ENCODE data around the gene BTBD6.

The BTBD6 gene

DNA sequence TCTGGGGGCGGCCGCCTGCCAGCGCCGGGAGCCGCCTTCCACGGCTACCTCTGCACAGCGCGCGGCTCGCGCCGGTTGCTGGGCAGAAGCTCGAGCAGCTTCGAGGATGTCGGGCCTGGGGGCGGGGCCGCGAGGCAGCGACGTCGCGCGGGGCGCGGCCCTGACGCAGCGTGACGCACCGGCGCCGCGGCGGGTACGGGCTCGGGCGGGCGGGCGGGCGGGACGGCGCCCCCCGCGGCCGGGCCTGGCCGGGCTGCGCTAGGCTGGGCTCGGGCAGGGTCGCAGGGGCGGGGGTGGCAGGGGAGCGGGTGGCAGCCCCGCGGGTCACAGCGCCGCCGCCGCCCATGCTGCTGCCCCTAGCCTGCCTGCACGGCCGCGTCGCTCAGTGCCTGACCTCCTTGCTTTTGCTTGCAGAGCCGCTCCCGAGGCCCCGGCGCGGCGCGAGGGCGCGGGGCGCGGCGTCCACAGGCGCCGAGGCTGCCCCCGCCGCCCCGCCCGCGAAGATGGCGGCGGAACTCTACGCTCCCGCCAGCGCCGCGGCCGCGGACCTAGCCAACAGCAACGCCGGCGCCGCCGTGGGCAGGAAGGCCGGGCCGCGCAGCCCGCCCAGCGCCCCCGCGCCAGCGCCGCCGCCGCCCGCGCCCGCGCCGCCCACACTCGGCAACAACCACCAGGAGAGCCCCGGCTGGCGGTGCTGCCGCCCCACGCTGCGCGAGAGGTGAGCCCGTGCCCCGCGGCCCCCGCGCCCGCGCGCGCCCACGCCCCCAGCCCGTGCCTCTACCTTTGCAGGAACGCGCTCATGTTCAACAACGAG is at the start of gene BTBD6:
Gene BTBD6, plus strand, starts transcription at position 166 of the 814 bp plus-strand sequence. Its CDS starts 179 bp downstream, at position 345.
- Histone ChIP-seq H3K36me3 (ENCODE audit: low read depth) (peaks cover 59% of the 10 kb centered on the region), H3K27ac (ENCODE audit: poor library complexity, severe bottlenecking) (peak within 1 kb of the TSS; percentile 65), H3K27me3 (ENCODE audit: insufficient read depth, poor library complexity, severe bottlenecking) (no peaks in the 10 kb centered on the region), H3K4me3 (ENCODE audit: severe bottlenecking) (peak within 1 kb of the TSS; percentile 97), H3K9me3 (ENCODE audit: severe bottlenecking) (no peaks in the 10 kb centered on the region), H3K4me1 (ENCODE audit: insufficient read depth, poor library complexity, severe bottlenecking) (peaks cover 6% of the 10 kb centered on the region)
- ATAC-seq (ENCODE audit: low read depth) = peak; percentile 84
- TF ChIP-seq, protein P1, sequence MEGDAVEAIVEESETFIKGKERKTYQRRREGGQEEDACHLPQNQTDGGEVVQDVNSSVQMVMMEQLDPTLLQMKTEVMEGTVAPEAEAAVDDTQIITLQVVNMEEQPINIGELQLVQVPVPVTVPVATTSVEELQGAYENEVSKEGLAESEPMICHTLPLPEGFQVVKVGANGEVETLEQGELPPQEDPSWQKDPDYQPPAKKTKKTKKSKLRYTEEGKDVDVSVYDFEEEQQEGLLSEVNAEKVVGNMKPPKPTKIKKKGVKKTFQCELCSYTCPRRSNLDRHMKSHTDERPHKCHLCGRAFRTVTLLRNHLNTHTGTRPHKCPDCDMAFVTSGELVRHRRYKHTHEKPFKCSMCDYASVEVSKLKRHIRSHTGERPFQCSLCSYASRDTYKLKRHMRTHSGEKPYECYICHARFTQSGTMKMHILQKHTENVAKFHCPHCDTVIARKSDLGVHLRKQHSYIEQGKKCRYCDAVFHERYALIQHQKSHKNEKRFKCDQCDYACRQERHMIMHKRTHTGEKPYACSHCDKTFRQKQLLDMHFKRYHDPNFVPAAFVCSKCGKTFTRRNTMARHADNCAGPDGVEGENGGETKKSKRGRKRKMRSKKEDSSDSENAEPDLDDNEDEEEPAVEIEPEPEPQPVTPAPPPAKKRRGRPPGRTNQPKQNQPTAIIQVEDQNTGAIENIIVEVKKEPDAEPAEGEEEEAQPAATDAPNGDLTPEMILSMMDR (IDR thresholded peaks at IDR 0.05; ENCODE audit: poor library complexity, severe bottlenecking) = peak; percentile 62
- DNase-seq (ENCODE audit: low spot score) = peak; percentile 92

DNA sequence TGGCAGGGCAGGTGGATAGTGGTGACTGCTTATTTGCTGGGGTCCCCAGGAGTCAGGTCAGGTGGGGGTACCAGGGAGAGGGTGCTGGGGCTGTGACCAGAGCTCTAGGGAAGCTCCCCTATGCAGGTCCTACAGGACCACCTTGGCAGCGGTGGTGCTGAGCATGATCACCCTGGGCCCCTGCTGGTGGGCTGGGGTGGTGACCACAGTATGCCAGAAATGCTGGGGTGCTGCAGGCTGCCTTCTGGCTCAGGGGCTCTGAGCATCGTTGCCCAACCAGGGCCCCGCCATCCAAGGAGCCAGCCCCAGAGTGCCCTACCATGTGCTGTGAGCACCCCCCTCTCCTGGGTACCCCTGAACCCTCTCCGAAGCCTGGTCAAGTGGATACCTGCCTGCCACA is 49.7 kb upstream of the BTBD6 start:
- Histone ChIP-seq H3K27me3 (ENCODE audit: insufficient read depth, poor library complexity, severe bottlenecking) (peaks cover 21% of the 10 kb centered on the region), H3K27ac (ENCODE audit: poor library complexity, severe bottlenecking) (no peak overlapping the region), H3K4me3 (ENCODE audit: severe bottlenecking) (no peak overlapping the region), H3K4me1 (ENCODE audit: insufficient read depth, poor library complexity, severe bottlenecking) (peaks cover 3% of the 10 kb centered on the region), H3K9me3 (ENCODE audit: severe bottlenecking) (no peaks in the 10 kb centered on the region), H3K36me3 (ENCODE audit: low read depth) (no peaks in the 10 kb centered on the region)
- ATAC-seq (ENCODE audit: low read depth) = no peak
- TF ChIP-seq, protein P1 (IDR thresholded peaks at IDR 0.05; ENCODE audit: poor library complexity, severe bottlenecking) = no peak
- DNase-seq (ENCODE audit: low spot score) = no peak

DNA sequence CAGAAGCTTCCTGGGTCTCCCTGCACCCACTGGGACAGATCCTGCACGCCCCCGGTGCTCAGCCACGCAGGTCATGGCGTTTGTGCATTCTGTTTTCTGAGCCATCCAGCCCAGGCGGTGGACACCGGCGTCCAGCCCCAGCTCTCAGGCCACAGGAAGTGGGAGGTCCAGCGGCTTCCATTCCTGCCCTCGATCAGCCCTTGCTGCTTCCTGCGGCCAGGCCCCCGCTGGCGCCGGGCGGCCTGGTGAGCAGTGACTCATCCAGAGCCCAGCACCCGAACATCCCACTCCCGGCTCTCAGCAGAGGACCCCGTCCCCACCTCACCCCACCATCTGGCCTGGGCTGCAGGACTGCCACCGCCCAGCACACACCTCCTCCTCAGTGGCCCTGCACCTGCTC is 49.2 kb upstream of the BTBD6 start:
- no peak for ATAC-seq (ENCODE audit: low read depth)
- no peak overlapping the region for H3K27ac ChIP-seq (ENCODE audit: poor library complexity, severe bottlenecking)
- H3K4me3 ChIP-seq (ENCODE audit: severe bottlenecking) = no peak overlapping the region
- H3K36me3 ChIP-seq (ENCODE audit: low read depth) = no peaks in the 10 kb centered on the region
- peaks cover 2% of the 10 kb centered on the region for H3K4me1 ChIP-seq (ENCODE audit: insufficient read depth, poor library complexity, severe bottlenecking)
- H3K9me3 ChIP-seq (ENCODE audit: severe bottlenecking) = no peaks in the 10 kb centered on the region
- TF ChIP-seq, protein P1 (IDR thresholded peaks at IDR 0.05; ENCODE audit: poor library complexity, severe bottlenecking) = no peak
- no peak for DNase-seq (ENCODE audit: low spot score)
- peaks cover 21% of the 10 kb centered on the region for H3K27me3 ChIP-seq (ENCODE audit: insufficient read depth, poor library complexity, severe bottlenecking)

DNA sequence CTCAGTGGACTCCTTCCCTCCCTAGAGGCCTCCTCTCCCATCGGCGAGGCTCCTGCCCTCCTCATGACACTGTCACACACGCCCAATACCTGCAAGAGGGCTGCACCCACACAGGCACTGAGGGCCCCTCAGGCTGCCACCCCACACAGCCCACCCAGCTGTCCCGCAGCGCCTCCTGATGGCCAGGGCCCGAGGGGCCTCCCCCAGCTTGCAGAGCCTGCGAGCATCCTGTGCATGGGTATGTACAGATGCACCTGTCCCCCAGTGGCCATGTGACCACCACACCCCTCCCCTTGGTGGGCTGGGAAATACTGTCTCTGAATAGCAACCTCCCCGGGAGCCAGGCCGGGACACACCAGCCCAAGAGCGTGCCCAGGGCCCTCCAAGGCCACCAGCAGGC is 48.3 kb upstream of the BTBD6 start:
- H3K27ac ChIP-seq (ENCODE audit: poor library complexity, severe bottlenecking) = no peak overlapping the region
- TF ChIP-seq, protein P1 (IDR thresholded peaks at IDR 0.05; ENCODE audit: poor library complexity, severe bottlenecking) = no peak
- DNase-seq (ENCODE audit: low spot score) (no peak), ATAC-seq (ENCODE audit: low read depth) (no peak)
- H3K27me3 ChIP-seq (ENCODE audit: insufficient read depth, poor library complexity, severe bottlenecking) = peaks cover 21% of the 10 kb centered on the region
- H3K4me3 ChIP-seq (ENCODE audit: severe bottlenecking) = no peak overlapping the region
- no peaks in the 10 kb centered on the region for H3K9me3 ChIP-seq (ENCODE audit: severe bottlenecking)
- H3K4me1 ChIP-seq (ENCODE audit: insufficient read depth, poor library complexity, severe bottlenecking) = peaks cover 9% of the 10 kb centered on the region
- H3K36me3 ChIP-seq (ENCODE audit: low read depth) = no peaks in the 10 kb centered on the region

DNA sequence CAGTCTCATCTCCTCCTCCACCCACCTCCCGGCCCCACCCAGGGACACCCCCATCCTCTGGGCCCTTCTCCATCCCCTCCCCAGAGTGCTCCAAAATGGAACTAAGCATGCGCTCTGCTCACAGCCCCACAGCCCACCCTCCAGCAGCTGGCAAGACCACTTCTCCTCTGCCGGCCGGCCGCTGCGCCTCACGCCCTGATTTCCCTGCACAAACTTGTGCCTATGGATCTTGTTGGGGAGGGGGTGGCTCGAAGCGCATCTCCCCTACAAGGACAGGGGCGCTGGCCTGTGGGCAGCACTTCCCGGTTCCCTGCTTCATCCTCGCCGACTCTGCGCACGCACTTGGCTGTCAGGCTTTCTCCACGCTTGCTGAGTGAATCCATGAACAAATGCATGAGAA is 47.7 kb upstream of the BTBD6 start:
- Histone ChIP-seq H3K27ac (ENCODE audit: poor library complexity, severe bottlenecking) (no peak overlapping the region), H3K36me3 (ENCODE audit: low read depth) (no peaks in the 10 kb centered on the region), H3K27me3 (ENCODE audit: insufficient read depth, poor library complexity, severe bottlenecking) (peaks cover 21% of the 10 kb centered on the region), H3K4me3 (ENCODE audit: severe bottlenecking) (no peak overlapping the region), H3K4me1 (ENCODE audit: insufficient read depth, poor library complexity, severe bottlenecking) (peaks cover 9% of the 10 kb centered on the region), H3K9me3 (ENCODE audit: severe bottlenecking) (no peaks in the 10 kb centered on the region)
- TF ChIP-seq, protein P1 (IDR thresholded peaks at IDR 0.05; ENCODE audit: poor library complexity, severe bottlenecking) = no peak
- DNase-seq (ENCODE audit: low spot score) (no peak), ATAC-seq (ENCODE audit: low read depth) (no peak)

Data from RWPE2 (cell line).